Measurements from ENCODE around the gene HNRNPH1.
A peak's percentile ranks its signal among the peaks of the same experiment; 100 is the strongest.
"Not testable (repeated sequence)": the region's sequence is repeated elsewhere in the genome, so short reads cannot be mapped to it uniquely, and the experiment has no call there.

Gene HNRNPH1, protein sequence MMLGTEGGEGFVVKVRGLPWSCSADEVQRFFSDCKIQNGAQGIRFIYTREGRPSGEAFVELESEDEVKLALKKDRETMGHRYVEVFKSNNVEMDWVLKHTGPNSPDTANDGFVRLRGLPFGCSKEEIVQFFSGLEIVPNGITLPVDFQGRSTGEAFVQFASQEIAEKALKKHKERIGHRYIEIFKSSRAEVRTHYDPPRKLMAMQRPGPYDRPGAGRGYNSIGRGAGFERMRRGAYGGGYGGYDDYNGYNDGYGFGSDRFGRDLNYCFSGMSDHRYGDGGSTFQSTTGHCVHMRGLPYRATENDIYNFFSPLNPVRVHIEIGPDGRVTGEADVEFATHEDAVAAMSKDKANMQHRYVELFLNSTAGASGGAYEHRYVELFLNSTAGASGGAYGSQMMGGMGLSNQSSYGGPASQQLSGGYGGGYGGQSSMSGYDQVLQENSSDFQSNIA

DNA sequence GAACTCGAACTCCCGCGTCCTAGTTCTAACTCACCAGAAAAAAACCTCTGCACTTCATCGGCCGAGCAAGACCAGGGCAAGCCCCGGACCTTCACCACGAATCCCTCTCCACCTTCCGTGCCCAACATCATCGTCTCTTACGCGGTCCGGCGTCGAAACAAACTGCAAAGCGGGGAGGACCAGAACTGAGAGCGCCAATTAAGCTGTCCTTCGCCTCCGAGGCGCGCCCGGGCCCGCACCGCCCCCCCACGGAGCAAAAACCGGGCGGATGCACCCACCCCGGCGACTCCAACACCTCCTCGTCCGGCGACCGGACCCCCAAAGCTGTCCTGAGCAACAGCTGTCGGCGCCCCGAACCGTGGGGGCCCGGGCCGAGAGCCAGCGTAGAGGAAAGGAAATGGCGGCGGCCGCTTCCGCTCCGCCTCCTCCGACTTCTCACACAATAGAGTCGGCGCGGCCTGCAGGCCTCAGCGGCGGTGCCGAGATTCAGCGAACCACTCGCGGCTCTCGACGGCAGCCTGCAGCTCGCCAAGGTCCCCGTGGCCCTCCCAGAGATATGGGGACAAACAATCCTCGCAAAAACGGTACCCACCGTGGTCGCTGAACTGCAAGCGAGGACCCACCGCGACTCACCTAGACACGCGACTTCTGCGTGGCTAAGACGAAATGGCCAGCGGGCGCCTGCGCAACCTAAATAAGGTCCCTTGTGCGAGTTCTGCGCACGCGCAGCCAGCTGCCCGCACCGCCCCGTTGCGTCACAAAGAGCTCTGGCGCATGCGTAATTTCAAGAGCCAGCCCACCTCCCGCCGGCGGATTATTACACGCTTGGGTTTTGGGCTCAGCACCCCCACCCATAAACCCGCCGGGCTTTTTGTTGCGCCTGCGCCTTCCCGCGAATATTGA is at the start of gene HNRNPH1:
Gene HNRNPH1, minus strand, starts transcription at position 669 of the 903 bp plus-strand sequence. Its CDS starts 538 bp downstream, at position 131.
- DNase-seq (ENCODE audit: low read depth in 2 of 2): peak; percentile 96 to 98

DNA sequence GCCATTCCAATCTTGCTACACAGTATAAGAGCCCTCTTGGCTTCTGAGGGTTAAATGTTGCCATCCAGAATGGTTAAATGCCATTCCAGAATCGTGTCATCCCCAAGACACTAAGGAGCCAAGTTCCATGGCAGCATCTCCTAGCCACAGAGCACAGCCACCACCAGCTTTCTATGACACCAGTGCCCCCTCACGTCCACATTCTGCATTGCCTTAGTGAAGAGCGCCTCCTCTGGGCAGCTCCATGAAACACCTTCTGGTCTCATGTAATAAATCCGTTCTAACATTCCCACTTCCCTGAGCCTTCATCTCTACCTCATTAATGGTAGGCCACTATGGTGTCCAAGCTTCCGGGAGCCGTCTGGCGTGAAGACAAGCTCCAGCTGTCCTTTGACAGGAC is 44.9 kb upstream of the HNRNPH1 start:
- peak in 1 of 2 experiments; percentile 5 for DNase-seq (ENCODE audit: low read depth in 2 of 2)

DNA sequence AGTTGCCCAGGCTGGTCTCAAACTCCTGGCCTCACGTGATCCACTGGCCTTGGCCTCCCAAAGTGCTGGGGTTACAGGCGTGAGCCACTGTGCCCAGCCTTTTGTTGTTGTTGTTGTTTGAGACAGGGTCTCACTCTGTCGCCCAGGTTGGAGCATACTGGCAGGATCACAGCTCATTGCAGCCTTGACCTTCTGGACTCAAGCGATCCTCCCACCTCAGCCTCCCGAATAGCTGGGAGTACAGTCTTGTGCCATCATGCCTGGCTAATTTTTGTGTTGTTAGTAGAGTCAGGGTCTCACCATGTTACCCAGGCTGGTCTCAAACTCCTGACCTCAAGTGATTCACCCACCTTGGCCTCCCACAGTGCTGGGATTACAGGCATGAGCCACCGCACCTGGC is 38.2 kb upstream of the HNRNPH1 start:
- not testable (repeated sequence) for DNase-seq (ENCODE audit: low read depth in 2 of 2)

DNA sequence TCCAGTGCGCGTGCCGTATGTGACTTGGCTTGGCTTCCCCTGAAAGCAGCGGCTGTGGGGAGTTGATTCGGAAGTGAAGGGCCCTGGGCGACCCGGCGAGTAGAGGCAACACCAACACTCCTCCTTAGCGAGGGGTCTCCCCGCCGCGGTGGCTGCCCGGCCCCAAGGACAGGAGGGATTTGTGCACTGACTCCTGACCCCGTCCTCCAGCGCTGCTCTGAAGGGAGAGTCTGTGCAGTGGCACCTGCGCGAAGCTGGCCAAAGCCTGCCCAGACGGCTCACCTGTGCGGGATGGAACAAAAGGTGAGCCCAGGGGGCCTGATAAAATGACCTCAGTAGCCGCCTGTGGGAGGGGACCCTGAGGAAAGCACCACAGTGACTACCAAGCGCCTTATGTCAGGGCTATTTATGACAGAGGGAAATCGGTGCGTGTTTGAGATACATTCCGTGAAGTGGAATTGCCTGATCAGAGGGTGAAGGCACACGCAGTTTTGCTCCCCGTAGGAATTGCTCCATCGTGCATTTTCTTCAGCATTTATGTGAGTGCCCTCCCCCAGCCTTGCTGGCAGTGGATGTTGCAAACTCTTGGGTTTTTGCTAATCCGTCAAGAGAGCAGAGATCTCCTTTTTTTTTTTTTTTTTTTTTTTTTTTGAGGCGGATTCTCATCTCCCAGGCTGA is 34.8 kb upstream of the HNRNPH1 start:
- DNase-seq (ENCODE audit: low read depth in 2 of 2): not testable (repeated sequence)

DNA sequence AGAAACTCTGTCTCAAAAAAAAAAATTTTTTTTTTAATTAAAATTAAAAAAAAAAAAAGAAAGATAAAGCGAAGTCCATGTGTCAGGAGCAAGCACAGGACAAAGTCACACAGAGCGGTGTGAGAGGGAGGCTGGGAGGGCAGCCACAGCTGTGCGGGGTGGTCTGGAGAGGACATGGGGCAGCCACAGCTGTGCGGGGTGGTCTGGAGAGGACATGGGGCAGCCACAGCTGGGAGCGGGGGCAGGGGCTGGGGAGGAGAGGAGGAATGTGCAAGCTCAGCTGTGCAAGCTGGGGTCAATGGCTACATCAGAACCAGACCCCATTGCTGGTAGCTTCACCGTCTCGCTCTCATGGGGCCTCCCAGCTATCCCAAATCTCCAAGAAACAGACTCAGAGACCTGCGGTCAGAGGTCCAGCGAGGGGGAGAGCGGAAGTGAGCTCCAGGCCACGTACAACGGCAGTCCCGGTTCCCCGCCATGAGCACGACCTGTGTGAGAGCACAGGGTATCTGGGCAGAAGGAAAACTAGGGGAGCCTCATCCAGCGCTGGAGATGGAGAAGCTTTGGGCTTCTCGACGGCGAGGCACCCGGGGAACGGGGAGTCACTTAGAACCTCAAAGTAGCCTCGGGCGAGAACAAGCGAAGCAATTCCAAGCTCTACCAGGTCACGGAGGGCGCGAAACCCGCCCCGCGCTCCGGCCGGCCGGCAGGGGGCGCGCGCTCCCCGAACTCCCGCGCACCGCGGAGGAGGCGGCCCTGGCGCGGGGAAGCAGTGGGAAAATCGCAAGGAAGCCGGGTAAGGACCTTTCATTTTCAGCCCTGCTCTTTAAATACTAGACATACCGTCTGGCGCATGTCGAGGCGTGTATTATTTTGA is 34.1 kb upstream of the HNRNPH1 start:
- DNase-seq (ENCODE audit: low read depth in 2 of 2): not testable (repeated sequence)

DNA sequence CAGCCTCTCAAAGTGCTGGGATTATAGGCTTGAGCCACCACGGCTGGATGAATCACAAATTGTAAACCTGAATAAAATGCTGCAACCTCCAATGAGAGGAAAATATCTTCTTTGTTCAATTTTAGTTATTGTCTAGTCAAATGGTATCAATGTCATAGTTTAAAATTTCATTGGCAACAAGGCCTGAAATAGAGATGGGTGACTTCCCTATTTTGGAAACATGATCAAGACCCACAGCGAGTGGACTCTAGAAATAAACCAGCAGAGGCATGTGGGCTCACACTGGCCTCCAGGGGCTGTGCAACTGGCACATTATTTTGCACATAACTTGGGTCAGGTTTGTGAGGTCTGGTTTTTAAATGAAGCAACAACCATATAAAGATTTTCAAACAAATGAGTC is 29.7 kb upstream of the HNRNPH1 start:
- not testable (repeated sequence) for DNase-seq (ENCODE audit: low read depth in 2 of 2)

DNA sequence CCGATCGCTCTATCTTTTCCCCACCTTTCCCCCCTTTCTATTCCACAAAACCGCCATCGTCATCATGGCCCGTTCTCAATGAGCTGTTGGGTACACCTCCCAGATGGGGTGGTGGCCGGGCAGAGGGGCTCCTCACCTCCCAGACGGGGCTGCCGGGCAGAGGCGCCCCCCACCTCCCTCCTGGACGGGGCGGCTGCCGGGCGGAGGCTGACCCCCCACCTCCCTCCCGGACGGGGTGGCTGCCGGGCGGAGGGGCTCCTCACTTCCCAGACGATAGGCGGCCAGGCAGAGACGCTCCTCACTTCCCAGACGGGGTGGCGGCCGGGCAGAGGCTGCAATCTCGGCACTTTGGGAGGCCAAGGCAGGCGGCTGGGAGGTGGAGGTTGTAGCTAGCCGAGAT is 26.8 kb upstream of the HNRNPH1 start:
- not testable (repeated sequence) for DNase-seq (ENCODE audit: low read depth in 2 of 2)

DNA sequence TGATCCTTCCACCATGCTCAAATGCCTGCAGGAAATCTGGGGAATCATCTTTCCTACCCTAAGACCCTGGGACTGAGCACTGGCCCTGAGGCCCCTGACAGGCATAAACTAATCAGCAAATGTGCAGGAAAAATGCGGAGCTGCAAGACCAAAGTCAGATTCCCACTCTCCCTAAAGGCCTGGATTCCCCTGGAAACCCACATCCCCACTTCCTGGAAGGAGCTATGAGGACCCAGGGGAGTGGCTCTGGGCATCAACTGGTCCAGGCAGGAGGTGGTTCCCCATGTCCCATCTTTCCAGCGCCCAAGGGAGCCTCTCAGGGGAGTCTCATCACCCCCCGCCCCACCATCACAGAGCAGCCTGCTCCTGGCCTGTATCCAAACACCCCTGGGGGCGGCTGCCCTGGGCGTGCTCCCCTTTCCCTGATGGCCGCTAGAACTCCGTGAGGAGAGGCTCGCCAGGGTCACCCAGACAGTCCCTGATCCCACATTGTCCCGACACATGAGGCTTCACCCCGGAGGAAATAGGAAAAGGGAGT is 25.8 kb upstream of the HNRNPH1 start:
- DNase-seq (ENCODE audit: low read depth in 2 of 2): not testable (repeated sequence)

DNA sequence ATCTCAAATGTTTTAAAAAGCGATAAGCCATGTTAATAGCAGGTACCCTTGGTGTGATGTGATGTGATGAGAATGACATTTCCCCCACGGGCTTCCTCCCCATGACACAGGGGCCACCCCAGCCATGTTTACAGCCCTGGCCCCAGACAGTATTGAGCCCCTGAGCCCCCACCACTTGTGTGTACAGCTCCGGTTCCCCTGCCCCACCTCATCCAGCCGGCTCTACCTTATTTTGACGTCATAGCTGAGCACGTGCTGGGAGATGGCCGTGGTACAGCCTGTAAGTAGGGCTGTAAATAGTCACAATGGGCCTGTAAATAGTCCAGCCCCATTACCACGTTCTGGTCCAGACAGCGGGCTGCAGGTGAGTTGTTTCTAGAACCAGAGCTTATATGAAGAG is 24.9 kb upstream of the HNRNPH1 start:
- no peak for DNase-seq (ENCODE audit: low read depth in 2 of 2)

DNA sequence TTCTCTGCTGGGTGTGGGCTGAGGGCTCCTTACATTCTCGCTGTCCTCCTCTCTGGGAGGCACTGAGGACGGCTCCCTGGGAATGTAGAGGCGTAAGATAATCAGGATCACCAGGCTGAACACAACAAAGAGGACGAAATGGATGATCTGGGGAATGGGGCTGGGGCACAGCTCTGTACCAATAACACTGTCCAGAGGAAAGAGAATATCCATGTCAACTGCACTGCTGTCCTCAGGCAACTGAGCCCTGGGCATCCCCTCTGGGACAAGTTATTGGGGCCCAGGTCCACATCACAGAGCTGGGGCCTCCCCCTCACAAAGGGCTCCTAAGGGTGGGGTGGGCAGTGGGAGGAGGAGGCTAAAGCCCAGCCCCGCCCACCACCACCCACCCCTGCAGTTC is 21.3 kb upstream of the HNRNPH1 start:
- DNase-seq (ENCODE audit: low read depth in 2 of 2): not testable (repeated sequence)

DNA sequence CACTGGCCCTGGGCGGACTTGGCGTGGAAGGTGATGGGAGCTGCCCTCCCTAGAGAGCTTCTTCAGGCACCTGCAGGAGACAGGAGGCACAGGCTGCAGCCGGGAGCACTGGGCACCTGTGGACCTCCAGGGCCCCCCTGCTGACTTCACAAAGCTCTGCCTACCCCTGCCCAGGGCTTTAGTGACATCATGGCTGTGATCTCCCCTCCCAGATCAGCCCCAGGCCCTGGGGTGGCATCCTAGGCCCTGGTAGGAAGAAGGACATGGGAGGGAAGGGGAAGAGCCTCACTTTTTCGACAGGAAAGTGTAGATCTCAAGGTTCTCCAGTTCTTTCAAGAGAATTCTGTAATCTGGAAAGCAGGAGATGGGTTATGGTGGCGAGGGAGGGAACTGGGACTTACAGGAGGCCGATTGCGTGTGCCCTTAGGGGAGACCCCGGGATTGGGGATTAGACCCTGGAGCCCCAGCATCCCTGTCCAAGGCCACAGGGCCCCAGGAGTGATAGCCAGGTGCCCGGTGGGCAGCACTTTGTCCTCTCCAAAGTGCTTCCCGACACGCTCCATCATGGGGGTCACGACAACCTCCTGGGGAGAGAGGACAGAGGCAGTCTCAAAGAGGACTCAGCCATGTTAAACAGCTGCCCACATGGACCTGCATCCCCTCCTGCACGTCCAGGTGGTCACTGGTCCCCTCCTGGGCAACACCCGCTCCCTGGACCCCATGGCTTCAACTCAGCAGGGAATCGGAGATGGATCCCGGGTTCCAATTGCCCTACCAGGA is 19.9 kb upstream of the HNRNPH1 start:
- not testable (repeated sequence) for DNase-seq (ENCODE audit: low read depth in 2 of 2)

DNA sequence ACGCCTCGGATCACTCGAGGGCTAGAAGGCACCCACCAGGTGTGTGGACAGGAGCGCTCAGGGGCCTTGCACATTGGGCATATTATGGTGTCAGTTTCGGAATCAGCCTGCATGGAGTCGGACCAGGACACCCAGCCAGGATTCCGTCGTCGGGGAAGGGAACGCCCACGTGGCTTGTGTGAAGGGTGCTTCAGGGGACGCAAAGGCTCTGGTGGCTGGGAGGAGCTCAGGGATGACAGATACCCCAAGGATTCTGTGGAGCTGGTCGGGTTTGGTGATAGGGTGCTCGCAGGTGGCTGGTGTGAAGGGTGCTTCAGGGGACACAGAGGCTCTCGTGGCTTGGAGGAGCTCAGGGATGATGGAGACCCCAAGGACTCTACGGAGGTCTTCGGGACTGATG is 19.2 kb upstream of the HNRNPH1 start:
- not testable (repeated sequence) for DNase-seq (ENCODE audit: low read depth in 2 of 2)

DNA sequence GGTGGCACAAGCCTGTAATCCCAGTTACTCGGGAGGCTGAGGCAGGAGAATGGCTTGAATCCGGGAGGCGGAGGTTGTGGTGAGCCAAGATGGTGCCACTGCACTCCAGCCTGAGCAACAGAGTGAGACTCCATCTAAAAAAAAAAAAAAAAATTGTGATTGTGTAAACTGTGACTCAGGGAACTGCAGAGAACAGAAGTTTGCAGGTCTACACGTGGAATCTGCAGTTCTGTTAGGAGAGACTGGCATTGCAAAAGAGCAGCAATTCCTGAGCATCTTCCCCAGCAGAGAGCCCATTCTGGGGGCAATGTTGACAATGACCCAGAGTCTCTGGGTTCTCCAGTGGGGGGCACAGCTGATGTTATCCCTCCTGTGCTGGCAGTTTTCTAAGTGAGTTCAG is 18.3 kb upstream of the HNRNPH1 start:
- DNase-seq (ENCODE audit: low read depth in 2 of 2): not testable (repeated sequence)

DNA sequence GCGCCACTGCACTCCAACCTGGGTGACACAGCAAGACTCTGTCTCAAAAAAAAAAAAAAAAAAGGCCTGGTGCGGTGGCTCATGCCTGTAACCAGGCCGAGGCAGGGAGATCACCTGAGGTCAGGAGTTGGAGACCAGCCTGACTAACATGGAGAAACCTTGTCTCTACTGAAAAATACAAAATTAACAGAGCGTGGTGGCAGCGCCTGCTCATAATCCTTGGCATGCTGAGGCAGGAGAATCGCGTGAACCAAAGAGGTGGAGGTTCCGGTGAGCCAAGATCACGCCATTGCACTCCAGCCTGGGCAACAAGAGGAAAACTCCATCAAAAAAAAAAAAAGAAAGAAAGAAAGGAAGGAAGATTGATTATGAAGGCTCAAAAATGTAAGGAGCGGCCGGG is 15.8 kb upstream of the HNRNPH1 start:
- not testable (repeated sequence) for DNase-seq (ENCODE audit: low read depth in 2 of 2)

DNA sequence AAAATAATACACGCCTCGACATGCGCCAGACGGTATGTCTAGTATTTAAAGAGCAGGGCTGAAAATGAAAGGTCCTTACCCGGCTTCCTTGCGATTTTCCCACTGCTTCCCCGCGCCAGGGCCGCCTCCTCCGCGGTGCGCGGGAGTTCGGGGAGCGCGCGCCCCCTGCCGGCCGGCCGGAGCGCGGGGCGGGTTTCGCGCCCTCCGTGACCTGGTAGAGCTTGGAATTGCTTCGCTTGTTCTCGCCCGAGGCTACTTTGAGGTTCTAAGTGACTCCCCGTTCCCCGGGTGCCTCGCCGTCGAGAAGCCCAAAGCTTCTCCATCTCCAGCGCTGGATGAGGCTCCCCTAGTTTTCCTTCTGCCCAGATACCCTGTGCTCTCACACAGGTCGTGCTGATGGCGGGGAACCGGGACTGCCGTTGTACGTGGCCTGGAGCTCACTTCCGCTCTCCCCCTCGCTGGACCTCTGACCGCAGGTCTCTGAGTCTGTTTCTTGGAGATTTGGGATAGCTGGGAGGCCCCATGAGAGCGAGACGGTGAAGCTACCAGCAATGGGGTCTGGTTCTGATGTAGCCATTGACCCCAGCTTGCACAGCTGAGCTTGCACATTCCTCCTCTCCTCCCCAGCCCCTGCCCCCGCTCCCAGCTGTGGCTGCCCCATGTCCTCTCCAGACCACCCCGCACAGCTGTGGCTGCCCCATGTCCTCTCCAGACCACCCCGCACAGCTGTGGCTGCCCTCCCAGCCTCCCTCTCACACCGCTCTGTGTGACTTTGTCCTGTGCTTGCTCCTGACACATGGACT is 11.1 kb upstream of the HNRNPH1 start:
- DNase-seq (ENCODE audit: low read depth in 2 of 2): not testable (repeated sequence)

DNA sequence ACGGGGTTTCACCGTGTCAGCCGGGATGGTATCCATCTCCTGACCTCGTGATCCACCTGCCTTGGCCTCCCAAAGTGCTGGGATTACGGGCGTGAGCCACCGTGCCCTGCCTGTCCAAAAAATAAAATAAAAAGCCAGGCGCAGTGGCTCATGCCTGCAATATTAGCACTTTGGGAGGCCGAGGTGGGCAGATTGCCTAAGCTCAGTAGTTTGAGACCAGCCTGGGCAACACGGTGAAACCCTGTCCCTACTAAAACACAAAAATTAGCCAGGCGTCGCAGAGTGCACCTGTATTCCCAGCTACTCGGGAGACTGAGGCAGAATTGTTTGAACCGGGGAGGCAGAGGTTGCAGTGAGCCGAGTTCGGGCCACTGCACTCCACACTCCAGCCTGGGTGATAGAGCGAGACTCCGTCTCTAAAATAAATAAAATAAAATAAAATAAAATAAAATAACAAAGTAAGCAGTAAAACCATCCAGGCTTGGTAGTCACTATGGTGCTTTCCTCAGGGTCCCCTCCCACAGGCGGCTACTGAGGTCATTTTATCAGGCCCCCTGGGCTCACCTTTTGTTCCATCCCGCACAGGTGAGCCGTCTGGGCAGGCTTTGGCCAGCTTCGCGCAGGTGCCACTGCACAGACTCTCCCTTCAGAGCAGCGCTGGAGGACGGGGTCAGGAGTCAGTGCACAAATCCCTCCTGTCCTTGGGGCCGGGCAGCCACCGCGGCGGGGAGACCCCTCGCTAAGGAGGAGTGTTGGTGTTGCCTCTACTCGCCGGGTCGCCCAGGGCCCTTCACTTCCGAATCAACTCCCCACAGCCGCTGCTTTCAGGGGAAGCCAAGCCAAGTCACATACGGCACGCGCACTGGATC is 10.3 kb upstream of the HNRNPH1 start:
- not testable (repeated sequence) for DNase-seq (ENCODE audit: low read depth in 2 of 2)

DNA sequence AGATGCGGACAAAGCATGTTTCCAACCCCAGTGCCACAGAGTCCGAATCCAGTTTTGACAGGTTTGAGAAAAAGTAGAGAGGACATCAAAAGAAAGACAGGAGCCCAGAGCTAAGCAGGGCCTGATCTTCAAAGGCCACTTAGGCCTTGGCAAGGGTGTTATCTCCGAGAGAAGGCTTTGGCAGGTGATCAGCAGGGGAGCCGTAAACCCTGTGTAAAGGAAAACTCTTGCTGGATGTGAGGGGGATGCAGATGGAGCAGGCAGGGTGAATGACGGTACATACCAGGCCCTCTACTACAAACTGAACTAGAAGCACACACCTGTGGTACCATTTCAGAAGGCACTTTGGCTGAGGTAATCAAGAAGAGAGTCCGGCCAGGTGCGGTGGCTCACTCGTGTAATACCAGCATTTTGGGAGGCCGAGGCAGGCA is 1.4 kb upstream of the HNRNPH1 start:
- DNase-seq (ENCODE audit: low read depth in 2 of 2): no peak

Data from stimulated activated CD4-positive, alpha-beta T cell treated with anti-CD3 and anti-CD28 coated beads, Interleukin-12 subunit alpha, Interleukin-12 subunit beta, amount 100 ng/mL, for 24 hours (primary cell).